ENCODE data around the gene CRIM1. TPM values are rescaled to one million over a fixed set of nuclear protein-coding genes. Genes with fewer than 3 reads are reported as not detected.

The CRIM1 gene
- total and polyA plus RNA-seq, 12 donors, result 14.1 to 83.6 (median 54.8) TPM

DNA sequence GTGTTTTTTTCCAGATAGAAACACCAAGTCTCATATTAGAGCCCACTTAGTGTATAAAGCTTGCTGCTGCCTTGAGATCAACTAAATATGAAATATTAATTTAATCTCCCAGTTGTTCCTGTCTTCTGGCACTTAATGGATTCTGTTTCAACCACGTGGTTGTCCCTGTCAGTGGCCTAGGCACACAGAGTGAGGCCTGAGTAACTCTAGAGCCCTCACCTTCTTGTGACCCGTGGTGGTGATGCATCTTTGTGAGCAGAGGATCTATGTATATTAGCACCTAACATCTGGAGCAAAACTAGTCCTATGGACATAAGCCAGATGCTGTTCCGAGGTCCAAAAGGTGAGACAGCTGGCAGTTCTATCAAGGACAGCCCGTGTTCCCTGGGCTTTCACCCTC is 167.6 kb downstream of the CRIM1 start:
- H3K9me3 ChIP-seq, result no peaks in the 10 kb centered on the region
- ATAC-seq, result no peak
- intact Hi-C loops (cut with DNase I), result no loop called here
- peaks cover 0 to 15% (median 0%) of the 10 kb centered on the region in 9 donors for H3K4me1 ChIP-seq
- H3K36me3 ChIP-seq, result peaks cover 0 to 82% (median 26%) of the 10 kb centered on the region in 9 donors
- no peak overlapping the region for H3K27ac ChIP-seq
- H3K4me3 ChIP-seq, result no peak overlapping the region
- no peak for DNase-seq
- WGBS, 2 donors, result 78 to 80% methylated on average over 4 of the region's 4 CpGs
- no peaks in the 10 kb centered on the region for H3K27me3 ChIP-seq
- TF ChIP-seq, protein P1, sequence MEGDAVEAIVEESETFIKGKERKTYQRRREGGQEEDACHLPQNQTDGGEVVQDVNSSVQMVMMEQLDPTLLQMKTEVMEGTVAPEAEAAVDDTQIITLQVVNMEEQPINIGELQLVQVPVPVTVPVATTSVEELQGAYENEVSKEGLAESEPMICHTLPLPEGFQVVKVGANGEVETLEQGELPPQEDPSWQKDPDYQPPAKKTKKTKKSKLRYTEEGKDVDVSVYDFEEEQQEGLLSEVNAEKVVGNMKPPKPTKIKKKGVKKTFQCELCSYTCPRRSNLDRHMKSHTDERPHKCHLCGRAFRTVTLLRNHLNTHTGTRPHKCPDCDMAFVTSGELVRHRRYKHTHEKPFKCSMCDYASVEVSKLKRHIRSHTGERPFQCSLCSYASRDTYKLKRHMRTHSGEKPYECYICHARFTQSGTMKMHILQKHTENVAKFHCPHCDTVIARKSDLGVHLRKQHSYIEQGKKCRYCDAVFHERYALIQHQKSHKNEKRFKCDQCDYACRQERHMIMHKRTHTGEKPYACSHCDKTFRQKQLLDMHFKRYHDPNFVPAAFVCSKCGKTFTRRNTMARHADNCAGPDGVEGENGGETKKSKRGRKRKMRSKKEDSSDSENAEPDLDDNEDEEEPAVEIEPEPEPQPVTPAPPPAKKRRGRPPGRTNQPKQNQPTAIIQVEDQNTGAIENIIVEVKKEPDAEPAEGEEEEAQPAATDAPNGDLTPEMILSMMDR (IDR thresholded peaks at IDR 0.05), result no peak

DNA sequence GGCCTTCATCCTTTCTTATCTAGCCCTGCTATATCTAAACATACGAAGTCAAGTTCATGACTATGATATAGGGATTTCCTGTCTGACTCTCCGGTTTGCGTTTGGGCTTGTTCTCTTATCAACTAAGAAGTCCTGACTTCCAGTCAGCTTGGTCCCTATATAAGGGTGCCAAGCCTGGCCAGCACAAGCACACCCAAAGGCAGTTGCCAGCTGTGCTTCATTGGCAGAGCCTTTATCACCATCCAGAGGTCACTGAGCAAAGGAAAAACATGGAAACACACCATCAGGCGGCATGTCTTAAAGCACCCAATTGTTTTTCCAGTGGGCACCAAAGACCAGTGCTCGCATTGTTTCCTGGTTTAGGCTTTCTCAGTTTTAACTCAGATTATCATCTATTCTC is 169.7 kb downstream of the CRIM1 start:
- peaks cover 0 to 64% (median 19%) of the 10 kb centered on the region in 9 donors for H3K36me3 ChIP-seq
- intact Hi-C loops (cut with DNase I), result no loop called here
- ATAC-seq, result peak in 5 of 8 donors; percentile 50 to 85 (median 71)
- TF ChIP-seq, protein P1 (IDR thresholded peaks at IDR 0.05), result no peak
- 67 to 74% methylated on average over 5 of the region's 5 CpGs for WGBS, 2 donors
- no peaks in the 10 kb centered on the region for H3K27me3 ChIP-seq
- no peak overlapping the region for H3K4me3 ChIP-seq
- H3K9me3 ChIP-seq, result no peaks in the 10 kb centered on the region
- no peak overlapping the region for H3K27ac ChIP-seq
- peaks cover 1 to 30% (median 8%) of the 10 kb centered on the region in 9 donors for H3K4me1 ChIP-seq
- DNase-seq, result peak in 1 of 2 donors; percentile 13

DNA sequence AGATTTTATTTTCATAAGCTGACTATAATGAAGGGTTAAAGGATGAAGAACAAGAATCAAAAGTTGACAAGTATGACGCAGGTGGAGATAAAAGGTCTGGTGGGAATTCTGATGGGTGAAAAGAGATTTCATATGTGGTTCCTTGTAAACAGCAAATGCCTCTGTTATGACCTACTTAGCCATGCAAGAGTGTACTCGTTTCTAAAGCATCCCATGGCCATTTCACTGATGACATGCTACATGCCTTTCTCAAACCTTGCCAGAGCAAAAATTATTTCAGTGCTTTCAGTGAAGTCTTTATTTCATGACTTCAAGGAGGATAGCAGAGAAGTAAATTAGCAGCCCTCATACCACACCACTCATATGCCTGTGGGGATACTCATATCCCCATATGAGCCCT is 170.6 kb downstream of the CRIM1 start:
- Histone ChIP-seq H3K4me3 (no peak overlapping the region), H3K4me1 (peaks cover 4 to 39% (median 16%) of the 10 kb centered on the region in 9 donors), H3K27ac (no peak overlapping the region), H3K27me3 (no peaks in the 10 kb centered on the region), H3K36me3 (peaks cover 0 to 55% (median 15%) of the 10 kb centered on the region in 9 donors), H3K9me3 (no peaks in the 10 kb centered on the region)
- ATAC-seq (no peak), DNase-seq (no peak)
- intact Hi-C loops (cut with DNase I), result no loop called here
- TF ChIP-seq, protein P1 (IDR thresholded peaks at IDR 0.05), result no peak
- 52 to 64% methylated on average over 2 of the region's 2 CpGs for WGBS, 2 donors

DNA sequence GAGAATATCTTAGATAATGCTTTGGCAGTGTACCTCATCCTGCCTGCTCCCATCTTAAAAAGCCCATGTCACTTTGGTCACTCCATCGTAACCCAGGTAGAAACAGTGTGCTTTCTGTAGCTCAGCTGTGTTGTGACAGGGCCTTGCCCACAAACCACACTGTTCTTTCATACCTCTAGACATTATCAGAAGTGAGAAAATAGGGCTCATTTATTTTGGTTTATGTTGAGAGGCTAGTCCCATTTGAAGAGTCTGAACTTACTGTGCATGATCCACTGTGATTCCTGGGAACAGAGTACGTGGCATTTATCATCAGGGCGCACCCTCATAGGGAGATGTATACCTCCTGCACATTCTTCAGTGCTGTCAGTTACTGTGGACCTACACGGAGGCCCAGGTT is 172.7 kb downstream of the CRIM1 start:
- Histone ChIP-seq H3K27me3 (no peaks in the 10 kb centered on the region), H3K36me3 (peaks cover 0 to 47% (median 2%) of the 10 kb centered on the region in 9 donors), H3K27ac (no peak overlapping the region), H3K4me1 (peaks cover 4 to 44% (median 20%) of the 10 kb centered on the region in 9 donors), H3K4me3 (no peak overlapping the region), H3K9me3 (no peaks in the 10 kb centered on the region)
- DNase-seq, result no peak
- intact Hi-C loops (cut with DNase I), result no loop called here
- 91 to 92% methylated on average over 4 of the region's 4 CpGs for WGBS, 2 donors
- TF ChIP-seq, protein P1 (IDR thresholded peaks at IDR 0.05), result no peak
- no peak for ATAC-seq
